IMR-90 (cell line): Measurements from ENCODE around the gene CCT7. TPM values are rescaled to one million over a fixed set of nuclear protein-coding genes. Genes with fewer than 3 reads are reported as not detected.

ENCODE experiments used
- ATAC-seq: fragments of 200-7000 bp; cut with Tn5 transposase; 2 replicates; pipeline ENCODE4 v1.9.1; 2020; ENCODE audit warnings: low read depth, mild to moderate bottlenecking, moderate library complexity
- BruUV-seq: library from RNA; stranded (reverse); fragments of 400-500 nt; replicated peaks from 2 replicates; lab custom pipeline; 2021; lab: Mats Ljungman, UMichigan
- CTCF ChIA-PET: fragments of 300-600 bp; formaldehyde crosslinking; extraction: SDS; loops from one replicate; lab custom pipeline; 2021; ENCODE audit warnings: antibody characterized with exemption; lab: Yijun Ruan, JAX
- POLR2A ChIA-PET: fragments of 300-600 bp; sonication (Branson Sonifier 250); formaldehyde crosslinking; loops from one replicate; lab custom pipeline; 2022; ENCODE audit warnings: antibody characterized with exemption; ENCODE audit not compliant: unreplicated experiment; lab: Charles Lee
- DNase-seq: peaks from one replicate; pipeline ENCODE4 v3.0.0; 2013
- H2AFZ ChIP-seq: replicated peaks from 2 replicates; pipeline ENCODE3; 2013; ENCODE audit warnings: low read length, mild to moderate bottlenecking; ENCODE audit not compliant: poor library complexity
- H2AK5ac ChIP-seq: 2 replicates; pipeline ENCODE4 v1.6.1; 2013; ENCODE audit warnings: low read depth, low read length, inconsistent platforms
- H2AK9ac ChIP-seq: replicated peaks from 2 replicates; pipeline ENCODE3; 2013; ENCODE audit warnings: mild to moderate bottlenecking, low read depth, low read length, moderate library complexity; ENCODE audit not compliant: poor library complexity
- H2BK120ac ChIP-seq: 2 replicates; pipeline ENCODE4 v1.6.1; 2013; ENCODE audit warnings: low read depth, low read length, inconsistent platforms
- H2BK15ac ChIP-seq: 3 replicates; pipeline ENCODE4 v1.6.1; 2013; ENCODE audit warnings: low read depth, low read length, inconsistent platforms
- H2BK20ac ChIP-seq: 2 replicates; pipeline ENCODE4 v1.6.1; 2013; ENCODE audit warnings: low read depth, mild to moderate bottlenecking, inconsistent platforms, low read length, moderate library complexity
- H2BK5ac ChIP-seq: 2 replicates; pipeline ENCODE4 v1.6.1; 2013; ENCODE audit warnings: mild to moderate bottlenecking, low read depth, low read length, inconsistent platforms; ENCODE audit not compliant: poor library complexity, severe bottlenecking
- H3K14ac ChIP-seq: replicated peaks from 2 replicates; pipeline ENCODE4 v1.6.1; 2013; ENCODE audit warnings: low read depth, low read length, inconsistent platforms
- H3K18ac ChIP-seq: 2 replicates; pipeline ENCODE4 v1.6.1; 2013; ENCODE audit warnings: low read depth, low read length, control low read depth
- H3K23ac ChIP-seq: 2 replicates; pipeline ENCODE4 v1.6.1; 2013; ENCODE audit warnings: low read depth, low read length, inconsistent platforms
- H3K27ac ChIP-seq: 2 replicates; pipeline ENCODE4 v1.5.1; 2013; ENCODE audit warnings: mild to moderate bottlenecking, control low read depth, low read length; ENCODE audit not compliant: insufficient read depth
- H3K27me3 ChIP-seq: 2 replicates; pipeline ENCODE4 v1.6.1; 2013; ENCODE audit warnings: low read length; ENCODE audit not compliant: control insufficient read depth, insufficient read depth
- H3K36me3 ChIP-seq: 2 replicates; pipeline ENCODE4 v1.6.1; 2013; ENCODE audit warnings: low read length, mixed read lengths; ENCODE audit not compliant: control insufficient read depth, insufficient read depth
- H3K4ac ChIP-seq: 2 replicates; pipeline ENCODE4 v1.6.1; 2013; ENCODE audit warnings: low read depth, low read length, inconsistent platforms
- H3K4me1 ChIP-seq: 2 replicates; pipeline ENCODE4 v1.6.1; 2013; ENCODE audit warnings: low read length, mixed read lengths; ENCODE audit not compliant: control insufficient read depth, insufficient read depth
- H3K4me2 ChIP-seq: 2 replicates; pipeline ENCODE4 v1.6.1; 2013; ENCODE audit warnings: low read depth, mild to moderate bottlenecking, control low read depth, low read length, moderate library complexity
- H3K4me3 ChIP-seq: 2 replicates; pipeline ENCODE4 v1.5.1; 2013; ENCODE audit warnings: low read depth, mild to moderate bottlenecking, control low read depth, low read length, moderate library complexity; ENCODE audit not compliant: insufficient read depth
- H3K56ac ChIP-seq: 2 replicates; pipeline ENCODE4 v1.6.1; 2013; ENCODE audit warnings: low read length, inconsistent platforms; ENCODE audit not compliant: insufficient read depth; ENCODE audit errors: extremely low read depth
- H3K79me1 ChIP-seq, 2 experiments: 2 replicates each; pipeline ENCODE4 v1.6.1; 2013; ENCODE audit warnings: low read length in 2 of 2, inconsistent platforms in 1 of 2, low read depth in 1 of 2
- H3K9ac ChIP-seq: 2 replicates; pipeline ENCODE4 v1.6.1; 2013; ENCODE audit warnings: low read depth, low read length, control low read depth
- H3K9me1 ChIP-seq: 2 replicates; pipeline ENCODE4 v1.6.1; 2013; ENCODE audit warnings: low read length, inconsistent platforms; ENCODE audit not compliant: insufficient read depth
- H3K9me3 ChIP-seq: 2 replicates; pipeline ENCODE4 v1.6.1; 2013; ENCODE audit warnings: low read length; ENCODE audit not compliant: control insufficient read depth, insufficient read depth
- H4K20me1 ChIP-seq: 2 replicates; pipeline ENCODE4 v1.6.1; 2013; ENCODE audit warnings: low read length, inconsistent platforms; ENCODE audit not compliant: insufficient read depth
- H4K5ac ChIP-seq: 2 replicates; pipeline ENCODE4 v1.6.1; 2013; ENCODE audit warnings: mild to moderate bottlenecking, low read depth, low read length, control low read depth
- H4K8ac ChIP-seq, 2 experiments: 2 replicates each; pipeline ENCODE4 v1.6.1; 2013; ENCODE audit warnings: low read depth in 2 of 2, low read length in 2 of 2, control low read depth in 1 of 2, inconsistent platforms in 1 of 2
- H4K91ac ChIP-seq: 2 replicates; pipeline ENCODE4 v1.6.1; 2013; ENCODE audit warnings: low read depth, low read length, inconsistent platforms; ENCODE audit not compliant: insufficient read depth
- CEBPB ChIP-seq: IDR thresholded peaks from 2 replicates; pipeline ENCODE4 v1.6.1; 2012; ENCODE audit warnings: low read depth, low read length, improper control_type of control experiment
- NFE2L2 ChIP-seq: fragments of 150-350 bp; IDR thresholded peaks from 2 replicates; pipeline ENCODE4 v1.6.1; 2016; ENCODE audit warnings: low read depth, mild to moderate bottlenecking, low read length
- RAD21 ChIP-seq: IDR thresholded peaks from 2 replicates; pipeline ENCODE4 v1.6.1; 2012; ENCODE audit warnings: low read length, improper control_type of control experiment
- WGBS, 2 experiments: methylation state at CpG; one replicate each; pipeline versions ENCODE4 v1.1.5 to v1.1.7; 2013; ENCODE audit warnings: missing lambda C conversion rate in 2 of 2; ENCODE audit not compliant: insufficient read length in 1 of 2; ENCODE audit errors: extremely low coverage in 2 of 2; 5-methylcytosine and 5-hydroxymethylcytosine counted together
- dilution Hi-C: fragments of 300-500 bp; cut with HindIII; formaldehyde crosslinking; loops from one replicate; pipeline ENCODE4 v1.14.3; 2018; ENCODE audit warnings: low sequenced_read_pairs; ENCODE audit not compliant: unreplicated experiment
- in situ Hi-C: fragments of 300-500 bp; cut with MboI; formaldehyde crosslinking; loops from 3 replicates; pipeline ENCODE4 v1.14.3; 2019; ENCODE audit warnings: low sequenced_read_pairs, inconsistent platforms, mixed read lengths
- intact Hi-C: fragments of 100-400 bp; cut with micrococcal nuclease; formaldehyde crosslinking; loops from 2 replicates; pipeline ENCODE4 v1.10.0; 2022
- polyA plus RNA-seq, 3 experiments: library from polyadenylated mRNA; depleted of rRNA; stranded (reverse); fragments of >200 nt; gene quantifications; 2 replicates each; pipeline ENCODE4 v1.2.3, GENCODE V29; 2012; ENCODE audit warnings: low replicate concordance in 1 of 3
- total RNA-seq: library from RNA; depleted of rRNA; stranded (reverse); fragments of >200 nt; gene quantifications from 2 replicates; pipeline ENCODE4 v1.2.3, GENCODE V29; 2012
- TF ChIP-seq, protein P1 (sequence below): conservative IDR thresholded peaks from 2 replicates; pipeline ENCODE4 v1.5.1; 2012; ENCODE audit warnings: mild to moderate bottlenecking, low read depth, low read length, improper control_type of control experiment

The CCT7 gene
- total and polyA plus RNA-seq, 2 of the 4 experiments (the other 2 are of a cell fraction) = 321 to 575 TPM

DNA sequence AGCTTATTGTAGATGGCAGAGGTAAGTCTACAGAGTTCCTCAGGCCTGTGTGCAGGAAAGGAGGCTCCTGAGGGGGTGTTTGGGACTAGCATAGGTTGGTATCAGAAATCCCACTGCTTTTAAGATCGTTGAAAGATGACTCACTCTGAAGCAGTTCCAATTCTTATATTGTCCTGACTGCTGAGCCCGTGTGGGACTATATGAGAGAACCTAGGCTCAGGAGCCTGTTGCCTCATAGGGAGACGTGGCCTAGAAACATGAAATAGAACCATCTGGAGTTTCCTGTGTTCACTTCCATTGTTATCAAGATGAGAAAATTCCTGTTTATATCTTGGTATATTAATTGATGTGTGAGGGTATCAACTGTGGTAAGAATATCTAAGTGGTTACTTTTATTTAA lies 5.7 kb downstream of the CCT7 start:
- H3K23ac ChIP-seq = no peak overlapping the region
- no peak overlapping the region for H4K91ac ChIP-seq
- peaks cover 32% of the 10 kb centered on the region for H3K36me3 ChIP-seq
- no peak overlapping the region for H4K8ac ChIP-seq
- no peak overlapping the region for H2BK15ac ChIP-seq
- H3K9me3 ChIP-seq = no peaks in the 10 kb centered on the region
- no TSS peak for BruUV-seq
- ChIA-PET CTCF (interaction anchor here (1.2 kb wide), 1 partner anchor 25 kb away, joined by 5 read pairs; no protein-coding TSS in a partner anchor), POLR2A (no interaction called here)
- in situ Hi-C loops = no loop called here
- no peak overlapping the region for H2AK5ac ChIP-seq
- H3K27ac ChIP-seq = no peak overlapping the region
- no peak overlapping the region for H3K56ac ChIP-seq
- no CpG with 5 or more reads among the region's 3 CpGs for WGBS, 2 experiments
- H3K18ac ChIP-seq = no peak overlapping the region
- intact Hi-C loops = no loop called here
- no peaks in the 10 kb centered on the region for H3K27me3 ChIP-seq
- peaks cover 3% of the 10 kb centered on the region for H3K4me1 ChIP-seq
- H2AK9ac ChIP-seq = no peak overlapping the region
- no peak overlapping the region for H2BK20ac ChIP-seq
- H2BK120ac ChIP-seq = no peak overlapping the region
- H4K20me1 ChIP-seq = peaks cover 76% of the 10 kb centered on the region
- TF ChIP-seq NFE2L2 (no peak), CEBPB (peak; percentile 56; the same call in 1 of the 2 replicates), RAD21 (no peak)
- TF ChIP-seq, protein P1, sequence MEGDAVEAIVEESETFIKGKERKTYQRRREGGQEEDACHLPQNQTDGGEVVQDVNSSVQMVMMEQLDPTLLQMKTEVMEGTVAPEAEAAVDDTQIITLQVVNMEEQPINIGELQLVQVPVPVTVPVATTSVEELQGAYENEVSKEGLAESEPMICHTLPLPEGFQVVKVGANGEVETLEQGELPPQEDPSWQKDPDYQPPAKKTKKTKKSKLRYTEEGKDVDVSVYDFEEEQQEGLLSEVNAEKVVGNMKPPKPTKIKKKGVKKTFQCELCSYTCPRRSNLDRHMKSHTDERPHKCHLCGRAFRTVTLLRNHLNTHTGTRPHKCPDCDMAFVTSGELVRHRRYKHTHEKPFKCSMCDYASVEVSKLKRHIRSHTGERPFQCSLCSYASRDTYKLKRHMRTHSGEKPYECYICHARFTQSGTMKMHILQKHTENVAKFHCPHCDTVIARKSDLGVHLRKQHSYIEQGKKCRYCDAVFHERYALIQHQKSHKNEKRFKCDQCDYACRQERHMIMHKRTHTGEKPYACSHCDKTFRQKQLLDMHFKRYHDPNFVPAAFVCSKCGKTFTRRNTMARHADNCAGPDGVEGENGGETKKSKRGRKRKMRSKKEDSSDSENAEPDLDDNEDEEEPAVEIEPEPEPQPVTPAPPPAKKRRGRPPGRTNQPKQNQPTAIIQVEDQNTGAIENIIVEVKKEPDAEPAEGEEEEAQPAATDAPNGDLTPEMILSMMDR = no peak
- H3K4me3 ChIP-seq = no peak overlapping the region
- no peak overlapping the region for H3K4me2 ChIP-seq
- H2AFZ ChIP-seq = no peak overlapping the region
- DNase-seq (peak; percentile 73), ATAC-seq (peak; percentile 37; the same call in 1 of the 2 replicates)
- H3K79me1 ChIP-seq = peaks cover 31 to 75% of the 10 kb centered on the region in 2 experiments
- dilution Hi-C loops = no loop called here
- H3K14ac ChIP-seq = no peak overlapping the region
- no peak overlapping the region for H4K5ac ChIP-seq
- H3K9me1 ChIP-seq = peaks cover 10% of the 10 kb centered on the region
- no peak overlapping the region for H2BK5ac ChIP-seq
- no peak overlapping the region for H3K4ac ChIP-seq
- no peak overlapping the region for H3K9ac ChIP-seq
